ENCODE results near the gene RYK.

DNA sequence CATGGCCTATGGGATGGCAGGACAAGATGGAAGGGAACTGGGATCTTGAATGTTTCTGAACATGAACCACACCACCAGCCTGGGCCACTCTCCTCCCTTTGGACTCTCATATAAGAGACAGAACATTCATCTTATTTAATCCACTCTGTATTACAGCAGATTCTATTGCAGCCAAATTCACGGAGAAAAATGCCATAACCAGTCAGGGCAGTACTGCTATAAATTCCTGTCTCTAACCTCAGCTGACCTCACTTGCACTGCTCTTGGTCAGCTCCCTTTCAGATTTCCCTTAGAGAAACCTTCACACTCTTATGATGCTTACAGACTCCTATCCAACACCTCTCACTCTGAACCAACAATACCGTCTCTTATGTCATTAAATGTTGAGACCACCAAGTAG lies 101.4 kb downstream of the RYK start:
- no peak for TF ChIP-seq POLR2AphosphoS5 (IDR thresholded peaks at IDR 0.05; ENCODE audit: borderline replicate concordance, low read depth, low read length)
- TF ChIP-seq FOXP2 (optimal IDR thresholded peaks at IDR 0.05; ENCODE audit: control extremely low read depth, extremely low read length, insufficient read depth): no peak
- TF ChIP-seq EZH2 (IDR thresholded peaks at IDR 0.05): no peak

Measured in SK-N-MC (cell line).